GM13976 (cell line): Measurements from ENCODE around the gene SLC9A8.

Experiments
- DNase-seq: peaks from one replicate; pipeline ENCODE4 v3.0.0; 2012; ENCODE audit warnings: low spot score
- in situ Hi-C: fragments of 300-500 bp; cut with MboI; formaldehyde crosslinking; loops from one replicate; pipeline ENCODE4 v1.12.0; 2022; ENCODE audit warnings: low sequenced_read_pairs, mixed read lengths, inconsistent platforms; ENCODE audit not compliant: unreplicated experiment
- TF ChIP-seq, protein P1 (sequence below): IDR thresholded peaks from 2 replicates; pipeline ENCODE4 v1.5.1; 2012; ENCODE audit warnings: borderline replicate concordance, mild to moderate bottlenecking; ENCODE audit not compliant: insufficient read depth; ENCODE audit errors: extremely low read depth, missing control alignments, control extremely low read depth

SLC9A8 gene

DNA sequence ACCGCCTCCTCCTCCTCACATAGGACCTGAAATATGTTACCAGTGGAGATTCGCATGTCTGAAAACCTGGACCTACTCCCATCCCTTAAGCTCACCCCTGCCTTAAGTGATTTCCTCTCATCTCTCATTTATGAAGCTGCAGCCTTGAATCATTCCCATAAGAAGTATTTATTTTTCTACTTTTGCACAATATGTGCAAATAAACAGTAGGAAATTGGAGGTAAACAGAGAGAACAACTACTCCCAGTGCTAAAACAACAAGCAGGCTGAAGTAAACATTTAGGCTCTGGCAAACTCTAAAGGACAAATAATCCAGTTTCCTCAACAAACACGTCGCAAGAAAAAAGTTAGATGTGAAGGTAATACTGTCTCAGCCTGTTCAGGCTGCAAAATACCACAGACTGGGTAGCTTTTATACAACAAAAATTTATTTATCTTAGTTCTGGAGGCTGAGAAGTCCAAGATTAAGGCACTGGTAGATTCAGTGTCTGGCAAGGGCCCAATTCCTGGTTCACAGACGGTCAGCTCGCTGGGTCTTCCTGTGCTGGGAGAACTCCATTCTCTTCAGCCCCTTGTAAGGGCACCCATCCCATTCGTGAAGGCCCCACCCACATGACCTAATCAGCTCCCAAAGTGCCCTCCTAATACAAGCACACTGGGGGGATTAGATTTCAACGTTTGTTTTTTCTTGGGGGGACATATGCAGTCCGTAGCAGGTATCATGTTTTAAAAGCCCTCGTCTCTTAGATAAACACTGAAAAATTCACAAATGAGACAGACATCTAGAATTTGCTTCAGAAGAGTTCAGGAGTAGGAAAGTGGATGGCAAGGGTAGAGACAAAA lies 87.1 kb downstream of the SLC9A8 start:
- in situ Hi-C loops, result no loop called here
- DNase-seq, result no peak
- TF ChIP-seq, protein P1, sequence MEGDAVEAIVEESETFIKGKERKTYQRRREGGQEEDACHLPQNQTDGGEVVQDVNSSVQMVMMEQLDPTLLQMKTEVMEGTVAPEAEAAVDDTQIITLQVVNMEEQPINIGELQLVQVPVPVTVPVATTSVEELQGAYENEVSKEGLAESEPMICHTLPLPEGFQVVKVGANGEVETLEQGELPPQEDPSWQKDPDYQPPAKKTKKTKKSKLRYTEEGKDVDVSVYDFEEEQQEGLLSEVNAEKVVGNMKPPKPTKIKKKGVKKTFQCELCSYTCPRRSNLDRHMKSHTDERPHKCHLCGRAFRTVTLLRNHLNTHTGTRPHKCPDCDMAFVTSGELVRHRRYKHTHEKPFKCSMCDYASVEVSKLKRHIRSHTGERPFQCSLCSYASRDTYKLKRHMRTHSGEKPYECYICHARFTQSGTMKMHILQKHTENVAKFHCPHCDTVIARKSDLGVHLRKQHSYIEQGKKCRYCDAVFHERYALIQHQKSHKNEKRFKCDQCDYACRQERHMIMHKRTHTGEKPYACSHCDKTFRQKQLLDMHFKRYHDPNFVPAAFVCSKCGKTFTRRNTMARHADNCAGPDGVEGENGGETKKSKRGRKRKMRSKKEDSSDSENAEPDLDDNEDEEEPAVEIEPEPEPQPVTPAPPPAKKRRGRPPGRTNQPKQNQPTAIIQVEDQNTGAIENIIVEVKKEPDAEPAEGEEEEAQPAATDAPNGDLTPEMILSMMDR, result no peak

DNA sequence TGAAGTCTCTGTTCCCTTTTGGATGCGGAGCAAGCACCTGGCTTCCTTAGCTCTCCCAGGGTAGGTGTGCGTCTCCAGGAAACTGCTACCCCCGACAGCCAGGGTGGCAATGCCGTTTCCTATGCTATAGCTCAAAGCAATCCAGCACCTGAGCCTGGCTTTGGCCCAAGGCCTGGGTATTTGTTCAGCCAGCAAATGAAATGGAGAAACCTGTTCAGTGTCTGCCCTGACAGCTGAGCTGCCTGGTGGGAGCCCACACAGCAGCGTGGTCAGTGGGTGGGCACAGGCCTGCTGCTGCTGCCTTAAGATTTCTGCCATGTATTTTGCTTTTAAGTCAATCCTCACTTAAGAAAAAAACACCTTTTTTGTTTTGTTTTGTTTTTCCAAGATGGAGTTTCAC lies 89.0 kb downstream of the SLC9A8 start:
- DNase-seq, result no peak
- in situ Hi-C loops, result no loop called here
- TF ChIP-seq, protein P1, result no peak

DNA sequence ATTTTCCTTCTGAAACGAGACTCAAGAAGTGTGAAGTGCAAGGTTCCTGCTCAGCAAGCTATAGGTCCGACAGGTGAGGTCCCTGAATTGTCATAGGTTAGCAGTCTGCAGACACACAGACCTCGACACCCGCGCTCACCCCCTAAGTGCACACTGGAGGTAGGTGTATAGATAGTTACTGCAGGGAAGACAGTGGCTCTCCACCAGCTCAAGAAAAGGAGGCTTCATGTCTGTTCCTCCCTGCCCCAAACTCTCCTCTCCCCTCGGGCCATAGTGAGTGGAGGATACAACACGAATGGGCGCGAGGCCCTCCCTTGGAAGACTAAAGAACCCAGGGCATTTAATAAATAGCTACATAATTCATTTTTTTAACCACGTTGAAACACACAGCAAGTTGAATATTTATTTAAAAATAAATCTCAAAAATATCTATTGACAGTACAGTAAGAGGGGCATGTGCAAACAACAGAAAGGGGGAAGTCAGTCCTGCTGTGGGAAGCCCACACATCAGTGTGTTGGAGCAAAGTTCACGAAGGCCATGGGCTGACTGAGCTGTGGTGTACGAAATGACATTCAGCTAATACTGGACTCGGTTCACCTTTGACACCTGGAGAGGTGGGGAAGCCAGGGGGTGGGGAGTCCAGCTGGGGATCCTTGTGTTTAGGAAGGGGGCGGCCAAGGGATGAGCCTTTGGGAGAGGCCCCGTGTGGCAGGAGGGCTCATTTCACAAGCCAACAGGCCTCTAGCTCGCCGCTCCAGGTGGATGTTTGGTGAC lies 92.0 kb downstream of the SLC9A8 start:
- no peak for DNase-seq
- in situ Hi-C loops, result no loop called here
- TF ChIP-seq, protein P1, result no peak

DNA sequence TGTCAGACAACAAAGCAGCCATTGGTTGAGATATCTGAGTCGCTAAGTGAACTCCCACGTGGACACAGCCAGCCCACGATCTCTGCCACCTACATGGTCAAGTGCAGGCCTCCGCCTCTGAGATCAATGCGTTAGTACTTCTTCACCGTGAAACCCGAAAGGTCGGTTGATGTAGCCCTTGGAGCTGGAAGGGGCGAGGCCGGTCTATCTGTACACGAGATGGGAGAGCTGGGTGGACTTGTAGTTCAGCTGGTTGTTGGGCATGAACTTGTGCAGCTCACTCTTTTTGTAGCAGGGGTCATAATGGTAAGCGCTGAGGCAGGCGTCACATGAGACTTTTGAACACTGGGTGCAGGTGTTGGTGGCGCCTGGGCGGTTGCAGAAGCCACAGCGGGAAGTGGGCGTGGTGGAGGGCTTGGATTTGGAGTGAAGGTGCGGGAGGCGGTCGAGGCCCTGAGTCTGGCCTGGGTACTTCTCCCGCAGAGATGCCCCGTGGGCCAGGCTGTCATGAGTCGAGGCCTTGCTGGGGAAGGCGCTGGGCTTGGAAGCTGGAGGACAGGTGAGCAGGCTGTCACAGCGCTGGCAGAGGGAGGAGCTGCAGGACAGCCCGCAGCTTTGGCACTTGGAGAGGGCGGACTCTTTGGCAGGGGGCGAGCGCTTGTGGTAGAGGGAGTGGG lies 92.9 kb downstream of the SLC9A8 start:
- TF ChIP-seq, protein P1, result no peak
- in situ Hi-C loops, result no loop called here
- DNase-seq, result no peak

DNA sequence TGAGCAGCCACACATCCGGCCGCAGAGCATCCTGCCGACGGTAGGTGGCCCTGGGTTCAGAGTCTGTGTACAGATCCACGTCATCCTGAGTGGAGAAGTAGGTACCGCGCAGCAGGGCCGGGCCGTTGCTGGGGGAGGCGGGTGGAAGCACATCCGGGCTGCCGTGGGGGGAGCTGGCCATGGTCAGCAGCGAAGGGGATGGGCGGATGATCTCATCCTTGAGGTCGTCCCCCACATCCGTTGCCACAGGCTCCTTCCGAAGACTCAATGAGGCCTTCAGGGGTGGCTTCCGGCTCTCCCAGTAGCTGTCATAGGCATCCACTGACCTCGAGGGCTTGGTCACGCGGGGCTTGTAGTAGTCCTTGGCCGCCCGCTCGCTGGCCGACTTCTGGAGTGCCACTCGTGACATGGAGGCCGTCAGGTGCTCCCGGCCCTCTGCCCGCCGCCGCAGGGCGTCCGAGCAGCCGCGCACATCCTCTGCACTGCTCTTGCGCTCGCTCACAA lies 93.5 kb downstream of the SLC9A8 start:
- in situ Hi-C loops, result no loop called here
- TF ChIP-seq, protein P1, result no peak
- no peak for DNase-seq

DNA sequence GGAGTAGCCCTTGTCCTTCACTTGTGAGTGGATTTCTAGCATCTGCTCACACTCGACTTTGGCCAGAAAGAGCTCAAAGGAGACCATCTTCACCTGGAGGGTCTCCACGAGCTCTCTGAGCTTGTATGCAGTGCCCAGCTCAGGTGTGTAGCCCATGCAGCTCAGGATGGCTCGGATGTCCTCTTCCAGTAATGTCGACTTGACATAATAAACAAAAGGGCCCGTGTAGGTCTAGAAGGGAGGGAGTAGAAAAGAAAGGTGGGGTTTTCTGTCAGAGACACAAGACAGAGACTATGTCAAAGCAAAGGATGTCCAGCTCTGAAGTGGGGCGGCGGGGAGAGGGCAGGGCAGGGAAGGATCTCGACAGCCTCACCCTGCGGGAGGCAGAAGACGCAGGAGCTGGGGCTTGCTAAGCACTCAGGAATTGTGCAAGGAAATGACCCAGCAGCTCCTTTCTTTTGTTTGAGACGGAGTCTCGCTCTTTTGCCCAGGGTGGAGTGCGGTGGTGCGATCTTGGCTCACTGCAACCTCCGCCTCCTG lies 94.1 kb downstream of the SLC9A8 start:
- DNase-seq, result no peak
- in situ Hi-C loops, result no loop called here
- TF ChIP-seq, protein P1, result no peak
